ENCODE data around the gene SLIT3.

DNA sequence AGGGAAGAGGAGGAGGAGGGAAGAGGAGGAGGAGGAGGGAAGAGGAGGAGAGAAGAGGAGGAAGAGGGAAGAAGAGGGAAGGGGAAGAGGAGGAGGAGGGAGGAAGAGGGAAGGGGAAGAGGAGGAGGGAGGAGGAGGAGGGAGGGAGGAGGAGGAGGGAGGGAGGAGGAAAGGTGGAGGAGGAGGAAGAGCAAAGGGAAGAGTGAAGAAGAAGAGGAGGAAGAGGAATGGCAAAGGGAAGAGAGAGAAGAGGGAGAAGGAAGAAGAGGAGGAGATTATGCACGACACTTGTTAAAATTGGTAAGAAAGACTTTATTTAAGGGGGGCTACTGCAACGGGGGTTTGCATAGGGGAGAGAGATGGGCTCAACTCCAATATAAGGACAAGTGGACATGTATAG, 221.2 kb downstream of the SLIT3 start:
- TF ChIP-seq POLR2A (IDR thresholded peaks at IDR 0.05; ENCODE audit: low read depth, low read length), result no peak
- TF ChIP-seq TAF1 (IDR thresholded peaks at IDR 0.05; ENCODE audit: low read depth, low read length), result no peak
- no peak for TF ChIP-seq POLR2AphosphoS5 (IDR thresholded peaks at IDR 0.05; ENCODE audit: low read depth, low read length)
- no peak for TF ChIP-seq PAX5 (IDR thresholded peaks at IDR 0.05; ENCODE audit: insufficient read depth, low read length, severe bottlenecking)
- TF ChIP-seq SPI1 (IDR thresholded peaks at IDR 0.05; ENCODE audit: low read depth, low read length), result no peak

Measured in GM12891 (cell line).